Keratinocyte (primary cell): ENCODE data around the gene ELAVL3. TPM values are rescaled to one million over a fixed set of nuclear protein-coding genes. Genes with fewer than 3 reads are reported as not detected.
A peak's percentile ranks its signal among the peaks of the same experiment; 100 is the strongest.

Experiments
- DNase-seq: peaks from one replicate; pipeline ENCODE4 v3.0.0-alpha.2; 2011; ENCODE audit warnings: low read depth, missing footprints, low spot score
- FAIRE-seq: peaks from 2 replicates; lab custom pipeline; 2011; peaks lifted over from hg19 to GRCh38; lab: Jason Lieb, UNC
- H2AFZ ChIP-seq: 2 replicates; pipeline ENCODE4 v1.6.0; 2012; ENCODE audit warnings: low read length, control low read depth, inconsistent platforms; ENCODE audit not compliant: control insufficient read depth
- H3K27ac ChIP-seq: 2 replicates; pipeline ENCODE4 v1.5.1; 2011; ENCODE audit warnings: low read length; ENCODE audit not compliant: control insufficient read depth, insufficient read depth
- H3K27me3 ChIP-seq: 3 replicates; pipeline ENCODE4 v1.6.0; 2011; ENCODE audit warnings: low read length; ENCODE audit not compliant: control insufficient read depth, insufficient read depth; ENCODE audit errors: extremely low read depth
- H3K36me3 ChIP-seq, 2 experiments: 2 replicates in 1 of 2; 3 replicates in 1 of 2; pipeline ENCODE4 v1.5.1; 2011; ENCODE audit warnings: low read length in 2 of 2, mild to moderate bottlenecking in 1 of 2; ENCODE audit not compliant: control insufficient read depth in 2 of 2, insufficient read depth in 2 of 2; ENCODE audit errors: extremely low read depth in 1 of 2
- H3K4me1 ChIP-seq: 3 replicates; pipeline ENCODE4 v1.5.1; 2011; ENCODE audit warnings: low read length; ENCODE audit not compliant: control insufficient read depth, insufficient read depth; ENCODE audit errors: extremely low read depth
- H3K4me2 ChIP-seq: 3 replicates; pipeline ENCODE4 v1.6.0; 2011; ENCODE audit warnings: low read depth, low read length; ENCODE audit not compliant: control insufficient read depth, insufficient read depth; ENCODE audit errors: extremely low read depth
- H3K4me3 ChIP-seq, 3 experiments: fragments of 200-600 bp in 1 of 3; sonication (generic) in 1 of 3; 2 replicates in 2 of 3; 3 replicates in 1 of 3; pipeline ENCODE4 v1.5.1; 2011 to 2016; ENCODE audit warnings: low read length in 3 of 3, mild to moderate bottlenecking in 3 of 3, control low read depth in 2 of 3, inconsistent platforms in 1 of 3, low read depth in 1 of 3, mixed read lengths in 1 of 3, mixed run types in 1 of 3, moderate library complexity in 1 of 3; ENCODE audit not compliant: control insufficient read depth in 2 of 3, insufficient read depth in 2 of 3; ENCODE audit errors: extremely low read depth in 1 of 3
- H3K79me2 ChIP-seq: 2 replicates; pipeline ENCODE4 v1.6.0; 2012; ENCODE audit warnings: low read length; ENCODE audit not compliant: control insufficient read depth, insufficient read depth
- H3K9ac ChIP-seq: 3 replicates; pipeline ENCODE4 v1.6.0; 2011; ENCODE audit warnings: low read length; ENCODE audit not compliant: control insufficient read depth, insufficient read depth; ENCODE audit errors: extremely low read depth
- H3K9me1 ChIP-seq: 3 replicates; pipeline ENCODE4 v1.6.0; 2011; ENCODE audit warnings: low read length; ENCODE audit not compliant: control insufficient read depth, insufficient read depth; ENCODE audit errors: extremely low read depth
- H3K9me3 ChIP-seq: 2 replicates; pipeline ENCODE4 v1.5.1; 2012; ENCODE audit warnings: low read depth, low read length; ENCODE audit not compliant: control insufficient read depth
- H4K20me1 ChIP-seq: 3 replicates; pipeline ENCODE4 v1.6.0; 2011; ENCODE audit warnings: low read length; ENCODE audit not compliant: control insufficient read depth, insufficient read depth; ENCODE audit errors: extremely low read depth
- EZH2 ChIP-seq: IDR thresholded peaks from one replicate; pipeline ENCODE4 v1.6.1; 2012; ENCODE audit warnings: inconsistent platforms, mild to moderate bottlenecking, low read length, moderate library complexity
- dilution Hi-C: fragments of 300-500 bp; cut with MboI; formaldehyde crosslinking; loops from one replicate; pipeline ENCODE4 v1.7.0; 2020; ENCODE audit warnings: low sequenced_read_pairs; ENCODE audit not compliant: extremely low pct_ligation_motif_present
- polyA plus RNA-seq, 5 experiments: library from polyadenylated mRNA; depleted of rRNA in 3 of 5; stranded (reverse) in 3 of 5; stranded (forward) in 1 of 5; unstranded in 1 of 5; fragments of >200 nt; gene quantifications; 1 replicate in 1 of 5; 2 replicates in 3 of 5; 3 replicates in 1 of 5; pipeline versions ENCODE4 v1.2.1 to v1.2.3, GENCODE V29; 2011 to 2012; ENCODE audit warnings: missing spikeins in 2 of 5, low read depth in 1 of 5, low replicate concordance in 1 of 5
- TF ChIP-seq, protein P1 (sequence below), 3 experiments: IDR thresholded peaks in 1 of 3; conservative IDR thresholded peaks in 1 of 3; optimal IDR thresholded peaks in 1 of 3; 2 replicates in 2 of 3; 3 replicates in 1 of 3; pipeline versions ENCODE3 to v1.5.1; 2011; ENCODE audit warnings: low read length in 3 of 3, mild to moderate bottlenecking in 3 of 3, moderate library complexity in 2 of 3, control low read depth in 1 of 3, inconsistent platforms in 1 of 3; ENCODE audit not compliant: insufficient read depth in 2 of 3; ENCODE audit errors: extremely low read depth in 1 of 3

The ELAVL3 gene
- polyA plus RNA-seq, 1 donor (not counting 4 experiments of a cell fraction or from before 2014, with no cell fraction given), result not detected

DNA sequence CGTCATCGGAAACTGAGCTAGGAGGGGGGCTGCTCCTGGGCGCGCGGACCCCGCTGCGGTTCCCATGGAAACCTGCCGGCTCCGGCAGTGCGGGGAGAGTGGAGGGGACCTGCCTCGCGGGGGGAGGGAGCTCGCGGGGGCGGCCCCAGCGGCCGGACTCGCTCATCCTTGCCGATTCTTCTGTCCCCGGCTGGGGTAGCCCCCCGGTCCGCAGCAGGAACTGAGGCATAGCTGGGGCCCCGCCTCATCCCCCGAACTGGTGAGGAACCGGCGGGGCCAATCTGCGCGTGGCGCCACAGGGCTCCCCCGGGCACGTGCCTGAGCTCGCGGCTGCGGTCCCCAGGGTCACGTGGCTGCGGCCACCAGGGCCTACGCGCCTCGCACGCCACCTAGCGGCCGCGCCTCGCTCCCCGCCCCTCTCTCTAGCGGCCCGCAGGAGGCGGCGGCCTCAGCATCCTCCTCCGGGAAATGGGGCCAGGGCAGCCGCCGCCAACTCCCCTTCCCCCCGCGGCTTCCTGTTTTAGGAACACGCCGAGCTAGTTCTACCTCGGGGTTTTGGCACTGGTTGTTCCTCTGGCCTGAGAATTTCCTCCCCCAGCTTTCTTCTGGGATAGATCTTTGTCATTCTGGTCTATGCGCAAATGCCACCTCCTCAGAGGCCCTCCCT, 1.7 kb upstream of the ELAVL3 start:
- no peak for FAIRE-seq

DNA sequence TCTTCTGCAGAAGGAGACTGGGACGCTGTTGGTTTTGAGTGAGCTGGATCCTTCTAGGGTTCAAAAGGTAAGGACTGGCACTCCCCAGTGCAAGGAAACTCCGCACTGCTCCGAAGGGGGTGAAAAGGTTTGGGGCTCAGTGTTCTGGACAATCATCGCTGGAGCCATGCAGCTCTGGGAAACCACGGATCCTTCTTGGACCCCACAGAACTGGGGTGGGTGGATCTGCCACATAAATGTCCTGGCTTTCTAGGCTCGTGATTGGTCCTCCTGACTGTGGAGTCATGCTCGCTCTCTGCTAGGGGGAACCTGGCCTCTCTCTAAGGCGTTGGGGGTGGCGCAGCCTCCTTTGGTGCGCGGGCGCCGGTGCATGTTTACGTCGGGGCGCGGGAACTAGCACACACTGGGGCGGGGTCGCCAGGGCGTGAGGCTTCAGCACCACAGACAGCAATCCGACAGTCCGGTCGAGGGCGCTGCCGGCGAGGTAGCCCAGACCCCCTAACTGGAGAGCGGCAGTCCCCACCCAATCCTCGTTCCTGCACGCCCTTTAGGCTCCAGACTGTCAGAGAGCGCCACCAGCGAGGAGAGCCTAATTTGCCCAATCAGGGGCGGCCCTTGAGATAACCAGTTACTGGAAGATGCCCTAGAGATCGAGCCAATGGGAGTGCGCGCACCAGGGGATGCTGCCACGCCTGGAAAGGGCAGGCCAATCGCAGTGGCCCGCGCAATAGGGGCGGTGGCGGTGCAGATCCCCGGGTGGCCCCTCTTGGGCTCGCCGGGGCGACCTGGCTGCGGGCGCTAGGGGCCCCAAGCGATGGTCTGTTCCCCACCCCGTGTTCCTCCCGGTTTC, 913 bp upstream of the ELAVL3 start:
- Histone ChIP-seq H3K36me3 (no peaks in the 10 kb centered on the region), H3K9me1 (no peaks in the 10 kb centered on the region), H3K27me3 (peaks cover 41% of the 10 kb centered on the region), H2AFZ (no peak overlapping the region), H4K20me1 (peaks cover 2% of the 10 kb centered on the region), H3K79me2 (no peaks in the 10 kb centered on the region), H3K4me2 (no peak overlapping the region), H3K9me3 (no peaks in the 10 kb centered on the region), H3K4me1 (peaks cover 2% of the 10 kb centered on the region), H3K27ac (no peak overlapping the region), H3K4me3 (peak overlapping the region; percentile 33 to 40 (median 34)), H3K9ac (no peak overlapping the region)
- DNase-seq (peak; percentile 48), FAIRE-seq (no peak)
- dilution Hi-C loops, result no loop called here
- peak; percentile 96 for TF ChIP-seq EZH2
- TF ChIP-seq, protein P1, sequence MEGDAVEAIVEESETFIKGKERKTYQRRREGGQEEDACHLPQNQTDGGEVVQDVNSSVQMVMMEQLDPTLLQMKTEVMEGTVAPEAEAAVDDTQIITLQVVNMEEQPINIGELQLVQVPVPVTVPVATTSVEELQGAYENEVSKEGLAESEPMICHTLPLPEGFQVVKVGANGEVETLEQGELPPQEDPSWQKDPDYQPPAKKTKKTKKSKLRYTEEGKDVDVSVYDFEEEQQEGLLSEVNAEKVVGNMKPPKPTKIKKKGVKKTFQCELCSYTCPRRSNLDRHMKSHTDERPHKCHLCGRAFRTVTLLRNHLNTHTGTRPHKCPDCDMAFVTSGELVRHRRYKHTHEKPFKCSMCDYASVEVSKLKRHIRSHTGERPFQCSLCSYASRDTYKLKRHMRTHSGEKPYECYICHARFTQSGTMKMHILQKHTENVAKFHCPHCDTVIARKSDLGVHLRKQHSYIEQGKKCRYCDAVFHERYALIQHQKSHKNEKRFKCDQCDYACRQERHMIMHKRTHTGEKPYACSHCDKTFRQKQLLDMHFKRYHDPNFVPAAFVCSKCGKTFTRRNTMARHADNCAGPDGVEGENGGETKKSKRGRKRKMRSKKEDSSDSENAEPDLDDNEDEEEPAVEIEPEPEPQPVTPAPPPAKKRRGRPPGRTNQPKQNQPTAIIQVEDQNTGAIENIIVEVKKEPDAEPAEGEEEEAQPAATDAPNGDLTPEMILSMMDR (optimal IDR thresholded peaks at IDR 0.05 in 1 of 3, IDR thresholded peaks at IDR 0.05 in 1 of 3, conservative IDR thresholded peaks at IDR 0.05 in 1 of 3; ENCODE audit: extremely low read depth in 1 of 3, insufficient read depth in 2 of 3, low read length in 3 of 3), result no peak

More for the DNA sequence above, 1.7 kb upstream of the ELAVL3 start:
- no peak for DNase-seq
- H3K36me3 ChIP-seq, result no peaks in the 10 kb centered on the region
- no peaks in the 10 kb centered on the region for H3K9me1 ChIP-seq
- no peaks in the 10 kb centered on the region for H3K79me2 ChIP-seq
- dilution Hi-C loops, result no loop called here
- TF ChIP-seq, protein P1 (optimal IDR thresholded peaks at IDR 0.05 in 1 of 3, IDR thresholded peaks at IDR 0.05 in 1 of 3, conservative IDR thresholded peaks at IDR 0.05 in 1 of 3; ENCODE audit: extremely low read depth in 1 of 3, insufficient read depth in 2 of 3, low read length in 3 of 3), result peak; percentile 49 to 98 (median 89)
- TF ChIP-seq EZH2, result no peak
- H3K9me3 ChIP-seq, result no peaks in the 10 kb centered on the region
- H3K27ac ChIP-seq, result no peak overlapping the region
- no peak overlapping the region for H2AFZ ChIP-seq
- H4K20me1 ChIP-seq, result peaks cover 2% of the 10 kb centered on the region
- H3K9ac ChIP-seq, result no peak overlapping the region
- peak overlapping the region; percentile 32 for H3K4me2 ChIP-seq
- peak overlapping the region in 2 of 3 experiments; percentile 33 to 40 for H3K4me3 ChIP-seq
- H3K4me1 ChIP-seq, result peaks cover 2% of the 10 kb centered on the region
- H3K27me3 ChIP-seq, result peaks cover 41% of the 10 kb centered on the region
